ENCODE measurements around the gene STMN3. TPM values are rescaled to one million over a fixed set of nuclear protein-coding genes. Genes with fewer than 3 reads are reported as not detected.
A peak's percentile ranks its signal among the peaks of the same experiment; 100 is the strongest.

The STMN3 gene
- total RNA-seq, 1 experiment from 2014 or later, result 65.6 TPM

DNA sequence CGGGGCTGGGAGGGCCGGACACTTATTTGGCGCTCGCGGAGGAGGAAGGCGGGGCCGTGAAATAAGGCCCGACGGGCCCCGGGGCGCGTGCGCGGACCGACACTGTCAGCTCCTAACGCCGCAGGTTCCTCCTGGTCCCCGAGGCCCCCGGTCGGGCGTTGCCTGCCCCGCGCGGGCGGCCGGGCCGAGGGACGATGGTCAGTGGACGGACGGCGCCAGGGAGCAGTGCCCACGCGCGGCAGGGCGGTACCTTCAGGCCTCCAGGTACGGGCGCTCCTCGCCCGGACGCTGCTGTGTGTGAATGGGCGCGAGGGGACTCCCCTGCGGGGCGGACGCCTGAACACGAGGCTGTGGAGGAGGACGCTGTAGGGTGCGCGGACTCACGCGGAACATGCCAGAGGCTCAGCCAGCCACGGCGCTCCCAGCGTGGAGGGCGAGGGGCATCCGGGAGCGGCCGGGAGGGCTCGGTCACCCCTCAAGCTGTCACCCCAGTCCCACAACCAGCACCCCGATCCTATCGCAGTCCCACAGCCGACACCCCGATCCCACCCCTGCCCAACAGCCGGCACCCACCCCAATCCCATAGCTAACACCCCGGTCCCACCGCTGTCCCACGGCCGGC, 26.0 kb downstream of the STMN3 start (continued):
- TF ChIP-seq ERG (CRISPR knock-in tag; IDR thresholded peaks at IDR 0.05), result no peak

DNA sequence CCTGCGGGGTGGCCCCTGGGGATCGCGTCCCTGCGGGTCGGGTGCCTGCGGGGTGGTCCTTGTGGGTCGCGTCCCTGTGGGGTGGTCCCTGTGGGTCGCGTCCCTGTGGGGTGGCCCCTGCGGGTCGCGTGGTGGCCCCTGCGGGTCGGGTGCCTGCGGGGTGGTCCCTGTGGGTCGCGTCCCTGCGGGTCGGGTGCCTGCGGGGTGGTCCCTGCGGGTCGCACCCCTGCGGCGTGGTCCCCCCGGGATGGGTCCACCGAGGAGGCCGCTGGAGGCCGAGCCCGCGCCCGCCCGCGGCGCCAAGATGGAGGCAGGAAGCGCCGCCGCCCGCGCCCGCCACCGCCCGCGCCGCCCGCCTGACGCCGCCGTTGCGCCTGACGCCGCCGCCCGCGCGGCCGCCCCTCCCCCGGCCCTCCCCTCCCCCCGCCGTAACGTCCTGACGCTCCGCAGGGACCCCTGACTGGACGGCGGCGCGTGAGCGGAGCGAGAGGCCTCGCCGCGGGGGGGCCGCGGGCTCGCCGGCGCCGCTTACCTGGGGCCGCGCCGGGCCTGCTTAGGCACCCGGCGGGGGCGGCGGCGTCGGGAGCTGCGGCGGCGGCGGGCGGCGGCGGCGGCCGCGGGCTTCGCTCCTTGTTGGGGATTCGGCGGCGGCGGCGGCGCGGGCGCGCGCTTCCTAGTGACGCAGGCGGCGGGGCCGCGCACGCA, 26.6 kb downstream of the STMN3 start, which contains the start of gene GMEB2:
TSS of gene GMEB2 (minus strand) at position 678 of the 705 bp plus-strand sequence. CDS start 7,704 bp downstream, outside the sequence.
- H3K27me3 Mint-ChIP-seq (ENCODE audit: low read depth), result peaks cover 3% of the 10 kb centered on the region; the same call in 1 of the 2 replicates
- POLR2A ChIA-PET, result interaction anchor here (1.0 to 1.7 kb wide), 4 partner anchors 15 to 239 kb away, joined by 4 to 13 read pairs (median 4); partner anchors contain the start of genes PPDPF, STMN3 and TPD52L2
- peak within 1 kb of the TSS; percentile 97 for H3K27ac Mint-ChIP-seq
- peak within 1 kb of the TSS; percentile 70 for H3K4me3 Mint-ChIP-seq
- peak; percentile 51 for ATAC-seq
- CTCF ChIA-PET, result interaction anchor here (0.6 to 1.7 kb wide), 5 partner anchors 15 to 159 kb away, joined by 3 to 24 read pairs (median 3); partner anchors contain the start of genes PPDPF and TNFRSF6B
- H3K4me1 Mint-ChIP-seq, result peaks cover 22% of the 10 kb centered on the region
- H3K9me3 Mint-ChIP-seq, result no peaks in the 10 kb centered on the region
- DNase-seq (ENCODE audit: low spot score), result no peak
- TF ChIP-seq EMX1 (CRISPR knock-in tag; IDR thresholded peaks at IDR 0.05) (no peak), FOXP1 (CRISPR knock-in tag; IDR thresholded peaks at IDR 0.05; ENCODE audit: borderline replicate concordance) (peak; percentile 29; the same call in 1 of the 2 replicates), ZNF423 (CRISPR knock-in tag; IDR thresholded peaks at IDR 0.05) (peak; percentile 27), CREM (CRISPR knock-in tag; IDR thresholded peaks at IDR 0.05) (peak; percentile 57; the same call in 1 of the 2 replicates), ZMAT4 (CRISPR knock-in tag; IDR thresholded peaks at IDR 0.05) (no peak)
- TF ChIP-seq, protein P1, sequence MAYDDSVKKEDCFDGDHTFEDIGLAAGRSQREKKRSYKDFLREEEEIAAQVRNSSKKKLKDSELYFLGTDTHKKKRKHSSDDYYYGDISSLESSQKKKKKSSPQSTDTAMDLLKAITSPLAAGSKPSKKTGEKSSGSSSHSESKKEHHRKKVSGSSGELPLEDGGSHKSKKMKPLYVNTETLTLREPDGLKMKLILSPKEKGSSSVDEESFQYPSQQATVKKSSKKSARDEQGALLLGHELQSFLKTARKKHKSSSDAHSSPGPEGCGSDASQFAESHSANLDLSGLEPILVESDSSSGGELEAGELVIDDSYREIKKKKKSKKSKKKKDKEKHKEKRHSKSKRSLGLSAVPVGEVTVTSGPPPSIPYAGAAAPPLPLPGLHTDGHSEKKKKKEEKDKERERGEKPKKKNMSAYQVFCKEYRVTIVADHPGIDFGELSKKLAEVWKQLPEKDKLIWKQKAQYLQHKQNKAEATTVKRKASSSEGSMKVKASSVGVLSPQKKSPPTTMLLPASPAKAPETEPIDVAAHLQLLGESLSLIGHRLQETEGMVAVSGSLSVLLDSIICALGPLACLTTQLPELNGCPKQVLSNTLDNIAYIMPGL (CRISPR knock-in tag; IDR thresholded peaks at IDR 0.05), result 0 out of 2 replicates have a peak, but pooled peaks have one; percentile 60
- no peaks in the 10 kb centered on the region for H3K36me3 Mint-ChIP-seq

DNA sequence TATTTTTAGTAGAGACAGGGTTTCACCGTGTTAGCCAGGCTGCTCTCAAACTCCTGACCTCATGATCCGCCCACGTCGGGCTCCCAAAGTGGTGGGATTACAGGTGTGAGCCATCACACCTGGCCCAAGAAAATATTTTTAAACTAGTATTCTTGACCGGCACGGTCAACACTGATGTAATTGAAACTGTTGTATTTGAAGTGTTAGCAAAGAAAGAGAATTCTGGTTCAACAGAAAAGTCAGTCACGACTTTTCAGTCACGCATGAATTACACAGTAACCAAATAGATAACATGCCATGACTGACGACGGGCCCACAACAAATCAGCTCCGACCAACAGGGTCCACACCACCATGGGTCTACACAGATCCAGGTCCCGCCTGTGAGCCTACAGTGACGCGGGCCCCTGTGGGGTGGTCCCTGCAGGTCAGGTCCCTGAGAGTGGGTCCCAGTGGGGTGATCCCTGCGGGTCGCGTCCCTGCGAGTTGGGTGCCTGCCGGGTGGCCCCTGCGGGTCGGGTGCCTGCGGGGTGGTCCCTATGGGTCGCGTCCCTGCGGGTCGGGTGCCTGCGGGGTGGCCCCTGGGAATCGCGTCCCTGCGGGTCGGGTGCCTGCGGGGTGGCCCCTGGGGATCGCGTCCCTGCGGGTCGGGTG, 27.3 kb downstream of the STMN3 start:
- DNase-seq (ENCODE audit: low spot score) (no peak), ATAC-seq (peak; percentile 29; the same call in 1 of the 2 replicates)
- 0 out of 2 replicates have a peak, but pooled peaks have one; percentile 25 for TF ChIP-seq GABPB1 (CRISPR knock-in tag; IDR thresholded peaks at IDR 0.05)
- peak; percentile 39; the same call in 1 of the 2 replicates for TF ChIP-seq FOXP1 (CRISPR knock-in tag; IDR thresholded peaks at IDR 0.05; ENCODE audit: borderline replicate concordance)
- no peak for TF ChIP-seq PRDM15 (CRISPR knock-in tag; IDR thresholded peaks at IDR 0.05)
- peak; percentile 21; the same call in 1 of the 2 replicates for TF ChIP-seq FOXK1 (CRISPR knock-in tag; IDR thresholded peaks at IDR 0.05)
- Mint-ChIP-seq H3K27me3 (ENCODE audit: low read depth) (peaks cover under 1% of the 10 kb centered on the region; the same call in 1 of the 2 replicates), H3K4me3 (peak overlapping the region; percentile 70), H3K9me3 (no peaks in the 10 kb centered on the region), H3K4me1 (peaks cover 22% of the 10 kb centered on the region), H3K36me3 (no peaks in the 10 kb centered on the region), H3K27ac (peak overlapping the region; percentile 97)
- ChIA-PET CTCF (interaction anchor here (2.1 to 3.3 kb wide), 2 partner anchors 16 to 88 kb away, joined by 10 to 17 read pairs; no protein-coding TSS in a partner anchor), POLR2A (interaction anchor here (0.5 kb wide), 1 partner anchor 427 kb away, joined by 3 read pairs; no protein-coding TSS in a partner anchor)

Data from WTC11 (cell line).